ENCODE data around the gene P2RX6.

P2RX6 gene

DNA sequence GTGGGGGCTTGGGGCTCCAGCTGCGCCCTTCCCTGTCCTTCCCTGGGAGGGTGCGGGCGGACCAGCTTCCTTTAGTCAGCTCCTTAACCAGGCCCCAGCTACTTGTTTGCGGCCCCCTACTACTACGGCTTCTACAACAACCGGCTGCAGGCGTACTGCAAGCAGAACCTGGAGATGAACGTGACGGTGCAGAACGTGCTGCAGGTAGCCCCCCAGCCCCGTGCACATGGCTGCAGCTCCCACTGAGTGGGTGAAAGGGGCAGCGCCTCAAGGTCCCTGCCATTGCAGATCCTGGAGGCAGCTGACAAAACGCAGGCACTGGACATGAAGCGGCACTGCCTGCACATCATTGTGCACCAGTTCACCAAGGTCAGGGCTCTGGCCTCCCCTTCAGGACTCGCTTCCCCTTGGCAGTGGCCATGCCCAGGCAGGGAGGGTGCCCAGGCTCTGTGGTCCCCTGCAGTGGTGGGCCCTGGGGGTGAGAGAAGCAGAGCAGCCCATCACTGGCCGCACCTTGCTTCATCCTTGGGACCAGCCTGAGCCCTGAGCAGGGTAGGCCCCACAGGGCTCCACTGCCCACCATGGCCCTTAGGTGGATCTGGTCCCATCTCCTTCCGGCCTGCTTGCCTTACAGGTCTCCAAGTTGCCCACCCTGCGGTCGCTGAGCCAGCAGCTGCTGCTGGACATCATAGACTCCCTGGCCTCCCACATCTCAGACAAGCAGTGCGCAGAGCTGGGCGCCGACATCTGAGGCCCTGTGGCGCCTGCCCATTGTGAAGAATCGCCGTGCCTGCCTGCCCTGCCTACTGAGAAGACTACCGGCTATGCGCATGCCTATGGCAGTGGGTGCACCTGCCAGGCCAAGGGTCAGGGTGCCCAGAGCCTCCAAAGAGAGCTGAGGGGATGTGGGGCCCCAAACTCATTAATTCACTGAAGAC, 18.1 kb upstream of the P2RX6 start:
- H3K27ac ChIP-seq, result no peak overlapping the region
- TF ChIP-seq, protein P1, sequence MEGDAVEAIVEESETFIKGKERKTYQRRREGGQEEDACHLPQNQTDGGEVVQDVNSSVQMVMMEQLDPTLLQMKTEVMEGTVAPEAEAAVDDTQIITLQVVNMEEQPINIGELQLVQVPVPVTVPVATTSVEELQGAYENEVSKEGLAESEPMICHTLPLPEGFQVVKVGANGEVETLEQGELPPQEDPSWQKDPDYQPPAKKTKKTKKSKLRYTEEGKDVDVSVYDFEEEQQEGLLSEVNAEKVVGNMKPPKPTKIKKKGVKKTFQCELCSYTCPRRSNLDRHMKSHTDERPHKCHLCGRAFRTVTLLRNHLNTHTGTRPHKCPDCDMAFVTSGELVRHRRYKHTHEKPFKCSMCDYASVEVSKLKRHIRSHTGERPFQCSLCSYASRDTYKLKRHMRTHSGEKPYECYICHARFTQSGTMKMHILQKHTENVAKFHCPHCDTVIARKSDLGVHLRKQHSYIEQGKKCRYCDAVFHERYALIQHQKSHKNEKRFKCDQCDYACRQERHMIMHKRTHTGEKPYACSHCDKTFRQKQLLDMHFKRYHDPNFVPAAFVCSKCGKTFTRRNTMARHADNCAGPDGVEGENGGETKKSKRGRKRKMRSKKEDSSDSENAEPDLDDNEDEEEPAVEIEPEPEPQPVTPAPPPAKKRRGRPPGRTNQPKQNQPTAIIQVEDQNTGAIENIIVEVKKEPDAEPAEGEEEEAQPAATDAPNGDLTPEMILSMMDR (IDR thresholded peaks at IDR 0.05), result no peak
- no peak for TF ChIP-seq ZFX (IDR thresholded peaks at IDR 0.05; ENCODE audit: borderline replicate concordance)

DNA sequence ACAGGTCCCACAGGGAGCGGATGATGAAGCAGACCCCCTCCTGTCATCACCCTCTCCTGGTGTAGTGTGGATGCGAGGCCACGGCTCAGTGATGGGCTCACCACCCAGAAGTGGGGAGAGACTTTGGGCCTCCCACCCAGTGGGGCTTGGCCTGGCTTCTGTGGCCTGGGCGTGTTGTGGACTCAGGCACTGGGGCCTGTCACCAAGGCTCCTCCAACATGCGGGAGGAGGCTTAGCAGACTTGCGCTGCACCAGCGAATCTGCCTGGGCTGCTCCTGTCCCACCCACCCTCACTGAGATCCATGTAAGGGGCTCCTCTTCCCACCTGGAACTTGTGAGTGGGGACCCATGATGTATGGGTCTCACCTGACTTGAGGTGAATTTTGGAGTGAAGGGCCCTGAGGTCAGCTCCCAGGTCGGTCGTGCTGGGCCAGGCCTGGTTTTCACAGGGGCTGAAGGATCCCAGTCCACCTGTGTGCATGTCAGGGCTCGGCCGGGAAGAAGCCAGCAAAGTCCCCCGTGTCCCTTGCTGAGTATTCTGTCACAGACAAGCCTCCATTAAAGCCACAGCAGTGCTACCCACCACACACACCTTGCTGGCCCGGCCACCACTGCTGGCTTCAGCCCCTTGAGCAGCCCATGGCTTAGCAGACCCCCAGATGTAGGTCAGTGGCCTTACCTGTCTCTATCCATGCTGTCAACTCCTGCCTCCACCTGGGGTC, 17.3 kb upstream of the P2RX6 start:
- TF ChIP-seq, protein P1 (IDR thresholded peaks at IDR 0.05), result no peak
- no peak for TF ChIP-seq ZFX (IDR thresholded peaks at IDR 0.05; ENCODE audit: borderline replicate concordance)
- peak overlapping the region; percentile 99 for H3K27ac ChIP-seq

DNA sequence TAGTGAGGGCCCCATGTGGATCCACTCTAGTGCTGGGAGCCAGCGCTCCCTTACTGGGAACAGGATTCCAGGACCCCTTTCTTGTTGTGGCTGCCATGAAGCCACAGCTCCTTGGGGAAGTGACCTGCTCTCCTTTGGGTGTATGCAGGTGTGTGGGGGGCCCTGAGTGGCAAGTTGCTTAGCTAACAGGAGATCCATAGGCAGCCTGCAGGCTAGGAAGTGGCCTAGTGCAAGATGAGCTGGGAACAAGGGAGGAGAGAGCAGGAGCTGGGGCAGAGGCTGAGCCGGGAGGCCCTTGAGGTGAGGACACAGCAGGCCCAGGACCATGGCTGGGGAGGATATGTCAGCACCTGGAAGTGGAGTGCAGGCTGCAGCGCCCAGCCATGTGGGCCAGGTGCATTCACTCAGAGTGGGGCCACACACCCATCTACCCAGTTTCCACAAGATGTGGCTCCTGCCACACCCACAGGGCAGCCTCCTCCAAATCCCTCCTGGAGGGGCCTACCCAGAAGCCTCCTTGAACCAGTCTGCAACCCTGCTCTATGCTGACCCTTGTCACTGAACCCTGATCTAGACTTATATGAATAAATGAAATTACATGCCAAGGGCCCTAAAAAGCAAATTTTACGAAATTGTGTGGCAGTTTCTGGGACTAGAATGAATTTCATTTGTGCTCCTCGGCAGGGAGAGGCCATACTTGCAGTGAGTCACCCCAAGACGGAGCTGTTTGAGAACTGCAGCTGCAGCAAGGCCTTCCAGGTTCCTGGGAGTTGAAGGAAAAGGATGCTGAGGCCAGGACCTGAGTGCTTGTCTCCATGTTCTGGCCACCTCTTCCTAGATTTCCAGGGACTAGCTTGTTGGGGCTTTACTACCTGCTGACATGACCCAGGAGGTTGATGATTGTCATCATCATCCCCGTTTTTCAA, 16.3 kb upstream of the P2RX6 start:
- TF ChIP-seq, protein P1 (IDR thresholded peaks at IDR 0.05), result no peak
- no peak for TF ChIP-seq ZFX (IDR thresholded peaks at IDR 0.05; ENCODE audit: borderline replicate concordance)
- peak overlapping the region; percentile 99 for H3K27ac ChIP-seq

DNA sequence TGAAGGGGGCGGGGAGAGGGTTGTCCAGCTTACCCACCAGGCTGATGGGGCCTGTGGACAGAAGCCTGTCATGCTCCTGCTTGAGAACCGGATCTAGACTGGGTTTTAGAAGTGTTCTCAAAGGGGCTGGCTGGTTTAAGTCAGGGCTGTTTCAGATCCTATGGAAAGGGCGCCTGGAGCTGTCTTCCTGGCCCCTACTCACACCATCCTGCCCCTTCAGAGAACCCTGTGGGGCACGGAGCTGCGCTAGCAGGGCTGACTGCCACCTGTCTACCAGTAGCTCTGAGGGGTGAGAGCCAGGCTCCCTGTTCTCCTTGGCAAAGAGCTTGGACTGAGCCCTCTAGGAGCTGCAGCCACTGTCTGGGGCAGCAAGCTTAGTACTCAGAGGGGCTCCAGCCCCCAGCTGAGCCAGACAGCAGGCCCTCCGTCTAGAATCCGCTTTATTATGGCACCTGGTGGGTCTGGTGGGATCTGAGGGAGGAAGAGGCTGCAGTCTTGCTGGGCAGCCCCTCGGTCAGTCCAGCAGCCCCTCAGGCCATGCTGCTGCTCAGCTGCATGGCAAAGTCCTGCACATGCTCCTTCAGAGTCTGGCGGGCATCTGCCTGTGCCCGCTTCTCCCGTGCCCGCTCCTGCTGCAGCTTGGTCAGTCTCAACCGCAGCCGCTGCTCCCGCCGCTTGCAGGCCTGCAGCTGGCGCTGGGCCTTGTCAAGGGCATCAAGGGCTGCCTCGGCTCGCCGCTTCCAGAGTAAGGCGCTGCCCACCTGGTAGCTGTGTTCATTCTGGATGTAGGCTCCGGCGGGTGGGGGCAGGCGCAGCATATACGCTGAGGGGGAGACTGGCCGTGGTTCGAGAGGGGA, 15.4 kb upstream of the P2RX6 start:
- TF ChIP-seq, protein P1 (IDR thresholded peaks at IDR 0.05), result no peak
- no peak for TF ChIP-seq ZFX (IDR thresholded peaks at IDR 0.05; ENCODE audit: borderline replicate concordance)

DNA sequence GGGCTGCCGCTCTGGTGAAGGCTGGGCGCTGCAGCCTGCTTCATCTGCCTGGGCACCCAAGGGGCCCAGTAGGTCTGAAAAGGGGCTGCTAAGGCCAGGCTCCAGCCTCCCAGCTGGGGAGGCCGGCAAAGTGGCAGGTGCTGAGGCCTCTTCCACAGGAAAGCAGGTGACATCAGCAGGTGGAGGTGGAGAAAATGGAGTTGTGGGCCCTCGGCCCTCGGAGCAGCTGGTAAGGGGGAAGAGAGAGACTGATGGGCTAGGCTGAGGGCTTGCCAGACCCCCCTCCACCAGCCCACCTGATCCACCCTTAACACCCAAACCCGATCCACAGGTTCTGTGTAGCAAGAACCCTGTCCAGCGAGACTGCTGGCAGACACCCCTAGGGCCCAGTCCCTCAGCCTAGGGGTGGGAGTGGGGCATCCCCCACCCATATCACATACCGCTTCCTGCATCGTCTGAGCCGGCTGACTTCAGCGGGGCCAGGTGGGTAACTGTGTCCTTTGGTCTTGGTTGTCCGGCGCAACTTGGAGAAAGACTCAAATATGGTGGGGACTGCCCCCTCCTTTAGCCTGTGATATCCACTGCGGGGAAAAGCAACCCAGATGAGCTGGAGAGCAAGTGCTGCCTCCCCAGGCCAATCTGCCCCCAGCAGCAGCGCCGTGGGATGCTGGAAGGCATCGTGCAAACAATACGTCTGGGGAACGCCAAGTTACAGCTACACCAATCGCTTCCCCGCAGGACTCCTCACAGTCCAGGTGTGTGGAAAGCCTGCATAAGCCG, 14.6 kb upstream of the P2RX6 start:
- no peak for TF ChIP-seq ZFX (IDR thresholded peaks at IDR 0.05; ENCODE audit: borderline replicate concordance)
- TF ChIP-seq, protein P1 (IDR thresholded peaks at IDR 0.05), result no peak
- peak overlapping the region; percentile 99 for H3K27ac ChIP-seq

More for the DNA sequence above, 15.4 kb upstream of the P2RX6 start:
- H3K27ac ChIP-seq, result peak overlapping the region; percentile 99
